Stimulated activated CD8-positive, alpha-beta memory T cell treated with anti-CD3 and anti-CD28 coated beads, Interleukin-7, amount 100 ng/mL, for 4 hours (primary cell): ENCODE results near the gene TLCD5.
A peak's percentile ranks its signal among the peaks of the same experiment; 100 is the strongest.

Experiments used
- DNase-seq, 2 donors: peaks; one replicate each; pipeline ENCODE4 v3.0.0-alpha.2; 2020; ENCODE audit warnings: low read depth in 2 of 2

The TLCD5 gene

GRCh38 chr11:120337355-120338106 is 12.4 kb downstream of the TLCD5 start:
- DNase-seq: no peak

GRCh38 chr11:120338107-120338933 is 13.2 kb downstream of the TLCD5 start:
- DNase-seq: no peak

GRCh38 chr11:120339394-120339890 is 14.3 kb downstream of the TLCD5 start:
- no peak for DNase-seq

GRCh38 chr11:120340529-120340928 is 15.4 kb downstream of the TLCD5 start:
- DNase-seq: no peak

- no peak for DNase-seq
Observed at GRCh38 chr11:120342226-120342625, 17.1 kb downstream of the TLCD5 start.

GRCh38 chr11:120342678-120343077 is 17.6 kb downstream of the TLCD5 start:
- DNase-seq: no peak

- no peak for DNase-seq
Observed at GRCh38 chr11:120343429-120343828, 18.3 kb downstream of the TLCD5 start.

GRCh38 chr11:120344302-120345004 is 19.4 kb downstream of the TLCD5 start:
- DNase-seq: peak in 1 of 2 donors; percentile 32

- no peak for DNase-seq
Observed at GRCh38 chr11:120346233-120346632, 21.1 kb downstream of the TLCD5 start.

GRCh38 chr11:120350637-120351036 is 25.5 kb downstream of the TLCD5 start:
- DNase-seq: no peak

- DNase-seq: no peak
Observed at GRCh38 chr11:120352405-120352804, 27.3 kb downstream of the TLCD5 start.

GRCh38 chr11:120354068-120354467 is 29.0 kb downstream of the TLCD5 start:
- no peak for DNase-seq

GRCh38 chr11:120354779-120355178 is 29.7 kb downstream of the TLCD5 start:
- DNase-seq: no peak

GRCh38 chr11:120357620-120358019 is 32.5 kb downstream of the TLCD5 start:
- DNase-seq: no peak

GRCh38 chr11:120358729-120359128 is 33.6 kb downstream of the TLCD5 start:
- DNase-seq: no peak

- DNase-seq: no peak
Observed at GRCh38 chr11:120363436-120363835, 38.3 kb downstream of the TLCD5 start.

GRCh38 chr11:120365512-120365911 is 40.4 kb downstream of the TLCD5 start:
- DNase-seq: no peak

GRCh38 chr11:120372296-120372695 is 47.2 kb downstream of the TLCD5 start:
- no peak for DNase-seq

GRCh38 chr11:120375076-120375475 is 50.0 kb downstream of the TLCD5 start:
- no peak for DNase-seq

GRCh38 chr11:120376547-120377182 is 51.6 kb downstream of the TLCD5 start:
- DNase-seq: no peak

GRCh38 chr11:120378474-120378873 is 53.4 kb downstream of the TLCD5 start:
- DNase-seq: no peak

- no peak for DNase-seq
Observed at GRCh38 chr11:120381401-120381800, 56.3 kb downstream of the TLCD5 start.
